HEK293 (cell line): Measurements from ENCODE around the gene FILIP1.

Source experiments
- CTCF ChIA-PET: fragments of 350-600 bp; formaldehyde crosslinking; extraction: SDS; loops from one replicate; lab custom pipeline; 2021; ENCODE audit warnings: antibody characterized with exemption; lab: Yijun Ruan, JAX
- POLR2A ChIA-PET: fragments of 300-600 bp; formaldehyde crosslinking; extraction: SDS; loops from one replicate; lab custom pipeline; 2020; ENCODE audit warnings: antibody characterized with exemption, inconsistent platforms; lab: Yijun Ruan, JAX
- H3K27ac ChIP-seq: fragments of 200-500 bp; sonication (Bioruptor generic); 2 replicates; pipeline ENCODE4 v1.5.1; 2014; ENCODE audit warnings: low read depth, low read length, control low read depth, inconsistent platforms; ENCODE audit errors: extremely low read depth
- H3K36me3 ChIP-seq, 2 experiments: fragments of 200-500 bp in 1 of 2; sonication (Bioruptor generic) in 1 of 2; 1 replicate in 1 of 2; 2 replicates in 1 of 2; pipeline ENCODE4 v1.5.1; 2014 to 2017; ENCODE audit warnings: inconsistent platforms in 2 of 2, low read length in 2 of 2; ENCODE audit not compliant: control insufficient read depth in 2 of 2, insufficient read depth in 1 of 2
- H3K4me1 ChIP-seq: fragments of 200-500 bp; sonication (Bioruptor generic); 2 replicates; pipeline ENCODE4 v1.5.1; 2014; ENCODE audit warnings: mild to moderate bottlenecking, low read length, inconsistent platforms; ENCODE audit not compliant: control insufficient read depth, insufficient read depth
- H3K4me3 ChIP-seq: 2 replicates; pipeline ENCODE4 v1.5.1; 2011; ENCODE audit warnings: low read depth, mild to moderate bottlenecking, control low read depth, low read length, moderate library complexity
- H3K9me3 ChIP-seq: fragments of 200-500 bp; sonication (Bioruptor generic); 2 replicates; pipeline ENCODE4 v1.5.1; 2014; ENCODE audit warnings: low read depth, low read length, inconsistent platforms; ENCODE audit not compliant: control insufficient read depth, insufficient read depth
- FEZF1 ChIP-seq: fragments of 450-650 bp; formaldehyde crosslinking; IDR thresholded peaks from 2 replicates; pipeline ENCODE4 v1.5.1; 2016; ENCODE audit warnings: missing biosample characterization, missing genetic modification characterization
- GFI1B ChIP-seq: fragments of 450-650 bp; formaldehyde crosslinking; IDR thresholded peaks from 2 replicates; pipeline ENCODE4 v1.5.1; 2016; ENCODE audit warnings: missing biosample characterization, missing genetic modification characterization
- ZBTB48 ChIP-seq: fragments of 450-650 bp; formaldehyde crosslinking; IDR thresholded peaks from 2 replicates; pipeline ENCODE4 v1.5.1; 2016; ENCODE audit warnings: missing biosample characterization, missing genetic modification characterization
- ZNF391 ChIP-seq: fragments of 450-650 bp; formaldehyde crosslinking; IDR thresholded peaks from 2 replicates; pipeline ENCODE4 v1.5.1; 2016; ENCODE audit warnings: low read depth, missing biosample characterization, missing genetic modification characterization, borderline replicate concordance
- ZNF433 ChIP-seq: fragments of 450-650 bp; formaldehyde crosslinking; IDR thresholded peaks from 2 replicates; pipeline ENCODE4 v1.5.1; 2016; ENCODE audit warnings: missing biosample characterization, missing genetic modification characterization, low read depth
- ZNF48 ChIP-seq: fragments of 450-650 bp; formaldehyde crosslinking; IDR thresholded peaks from 2 replicates; pipeline ENCODE4 v1.5.1; 2016; ENCODE audit warnings: missing biosample characterization, missing genetic modification characterization
- ZNF544 ChIP-seq: fragments of 450-650 bp; formaldehyde crosslinking; IDR thresholded peaks from 2 replicates; pipeline ENCODE4 v1.5.0; 2017; ENCODE audit warnings: missing biosample characterization, missing genetic modification characterization
- ZNF664 ChIP-seq: fragments of 450-650 bp; formaldehyde crosslinking; IDR thresholded peaks from 2 replicates; pipeline ENCODE4 v1.5.1; 2016; ENCODE audit warnings: missing biosample characterization, missing genetic modification characterization
- TF ChIP-seq, protein P1 (sequence below): fragments of 450-650 bp; formaldehyde crosslinking; IDR thresholded peaks from 2 replicates; pipeline ENCODE4 v1.5.1; 2016; ENCODE audit warnings: missing biosample characterization, missing genetic modification characterization, low read depth
- TF ChIP-seq, protein P2 (sequence below): IDR thresholded peaks from 2 replicates; pipeline ENCODE4 v1.6.1; 2011; ENCODE audit warnings: mild to moderate bottlenecking, low read depth, low read length, borderline replicate concordance
- TF ChIP-seq, protein P3 (sequence below): fragments of 450-650 bp; formaldehyde crosslinking; IDR thresholded peaks from 2 replicates; pipeline ENCODE4 v1.5.1; 2016; ENCODE audit warnings: missing biosample characterization, missing genetic modification characterization
- TF ChIP-seq, protein P4 (sequence below): fragments of 450-650 bp; formaldehyde crosslinking; IDR thresholded peaks from 2 replicates; pipeline ENCODE4 v1.5.1; 2016; ENCODE audit warnings: missing biosample characterization, missing genetic modification characterization
- TF ChIP-seq, protein P5 (sequence below): fragments of 450-650 bp; formaldehyde crosslinking; IDR thresholded peaks from 2 replicates; pipeline ENCODE4 v1.5.1; 2016; ENCODE audit warnings: missing biosample characterization, missing genetic modification characterization
- TF ChIP-seq, protein P6 (sequence below): fragments of 450-650 bp; formaldehyde crosslinking; IDR thresholded peaks from 2 replicates; pipeline ENCODE4 v1.5.1; 2016; ENCODE audit warnings: missing biosample characterization, missing genetic modification characterization
- TF ChIP-seq, protein P7 (sequence below): fragments of 450-650 bp; formaldehyde crosslinking; IDR thresholded peaks from 2 replicates; pipeline ENCODE4 v1.5.1; 2017; ENCODE audit warnings: missing biosample characterization, missing genetic modification characterization
- TF ChIP-seq, protein P8 (sequence below): fragments of 450-650 bp; formaldehyde crosslinking; IDR thresholded peaks from 2 replicates; pipeline ENCODE4 v1.5.1; 2016; ENCODE audit warnings: missing biosample characterization, missing genetic modification characterization
- TF ChIP-seq, protein P9 (sequence below): fragments of 450-650 bp; formaldehyde crosslinking; IDR thresholded peaks from 2 replicates; pipeline ENCODE4 v1.5.1; 2017; ENCODE audit warnings: missing biosample characterization, mild to moderate bottlenecking, missing genetic modification characterization, moderate library complexity

The FILIP1 gene

DNA sequence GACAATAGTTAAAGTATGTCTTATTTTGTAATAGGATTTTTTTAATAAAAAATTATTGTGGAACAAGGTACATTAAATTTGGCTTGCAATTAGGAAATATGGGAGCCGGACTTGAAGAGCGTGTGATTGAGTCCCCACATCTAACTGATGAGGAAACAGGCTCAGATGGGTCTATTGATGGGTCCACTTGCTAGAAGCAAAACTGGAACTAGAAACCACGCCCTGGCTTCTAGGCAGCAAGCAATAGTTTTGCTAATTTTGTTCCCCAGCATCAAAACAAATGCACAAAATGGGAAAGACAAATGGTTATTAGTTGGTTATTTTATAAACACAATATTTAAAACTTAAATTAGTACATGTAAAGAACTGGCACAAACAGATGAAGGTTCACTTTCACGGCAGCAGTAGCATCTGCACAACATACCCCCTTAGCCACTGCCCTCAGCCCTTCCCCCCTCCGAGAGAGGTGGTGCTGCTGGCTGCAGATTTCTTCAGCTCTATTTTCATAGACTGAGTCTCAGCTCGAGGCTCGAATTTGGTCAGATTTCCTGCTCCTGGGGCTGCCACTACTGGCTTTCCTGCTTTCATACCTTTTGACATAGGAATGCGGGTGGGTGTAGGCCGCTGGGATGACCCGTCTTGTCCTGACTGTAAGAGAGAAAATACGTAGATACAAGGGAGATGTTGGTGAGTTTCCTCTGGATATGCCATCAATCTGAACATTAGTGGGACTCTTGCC, 185.2 kb downstream of the FILIP1 start:
- Histone ChIP-seq H3K9me3 (no peaks in the 10 kb centered on the region), H3K36me3 (no peaks in the 10 kb centered on the region), H3K27ac (no peak overlapping the region), H3K4me3 (no peak overlapping the region), H3K4me1 (no peaks in the 10 kb centered on the region)
- ChIA-PET CTCF (interaction anchor here (1.1 to 1.3 kb wide), 3 partner anchors 9 to 196 kb away, joined by 3 to 5 read pairs (median 4); no protein-coding TSS in a partner anchor), POLR2A (no interaction called here)
- no peak for TF ChIP-seq ZNF48 (tag by site-specific recombination)
- TF ChIP-seq, protein P1, sequence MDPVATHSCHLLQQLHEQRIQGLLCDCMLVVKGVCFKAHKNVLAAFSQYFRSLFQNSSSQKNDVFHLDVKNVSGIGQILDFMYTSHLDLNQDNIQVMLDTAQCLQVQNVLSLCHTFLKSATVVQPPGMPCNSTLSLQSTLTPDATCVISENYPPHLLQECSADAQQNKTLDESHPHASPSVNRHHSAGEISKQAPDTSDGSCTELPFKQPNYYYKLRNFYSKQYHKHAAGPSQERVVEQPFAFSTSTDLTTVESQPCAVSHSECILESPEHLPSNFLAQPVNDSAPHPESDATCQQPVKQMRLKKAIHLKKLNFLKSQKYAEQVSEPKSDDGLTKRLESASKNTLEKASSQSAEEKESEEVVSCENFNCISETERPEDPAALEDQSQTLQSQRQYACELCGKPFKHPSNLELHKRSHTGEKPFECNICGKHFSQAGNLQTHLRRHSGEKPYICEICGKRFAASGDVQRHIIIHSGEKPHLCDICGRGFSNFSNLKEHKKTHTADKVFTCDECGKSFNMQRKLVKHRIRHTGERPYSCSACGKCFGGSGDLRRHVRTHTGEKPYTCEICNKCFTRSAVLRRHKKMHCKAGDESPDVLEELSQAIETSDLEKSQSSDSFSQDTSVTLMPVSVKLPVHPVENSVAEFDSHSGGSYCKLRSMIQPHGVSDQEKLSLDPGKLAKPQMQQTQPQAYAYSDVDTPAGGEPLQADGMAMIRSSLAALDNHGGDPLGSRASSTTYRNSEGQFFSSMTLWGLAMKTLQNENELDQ: no peak
- TF ChIP-seq, protein P2, sequence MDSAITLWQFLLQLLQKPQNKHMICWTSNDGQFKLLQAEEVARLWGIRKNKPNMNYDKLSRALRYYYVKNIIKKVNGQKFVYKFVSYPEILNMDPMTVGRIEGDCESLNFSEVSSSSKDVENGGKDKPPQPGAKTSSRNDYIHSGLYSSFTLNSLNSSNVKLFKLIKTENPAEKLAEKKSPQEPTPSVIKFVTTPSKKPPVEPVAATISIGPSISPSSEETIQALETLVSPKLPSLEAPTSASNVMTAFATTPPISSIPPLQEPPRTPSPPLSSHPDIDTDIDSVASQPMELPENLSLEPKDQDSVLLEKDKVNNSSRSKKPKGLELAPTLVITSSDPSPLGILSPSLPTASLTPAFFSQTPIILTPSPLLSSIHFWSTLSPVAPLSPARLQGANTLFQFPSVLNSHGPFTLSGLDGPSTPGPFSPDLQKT: no peak
- TF ChIP-seq, protein P3, sequence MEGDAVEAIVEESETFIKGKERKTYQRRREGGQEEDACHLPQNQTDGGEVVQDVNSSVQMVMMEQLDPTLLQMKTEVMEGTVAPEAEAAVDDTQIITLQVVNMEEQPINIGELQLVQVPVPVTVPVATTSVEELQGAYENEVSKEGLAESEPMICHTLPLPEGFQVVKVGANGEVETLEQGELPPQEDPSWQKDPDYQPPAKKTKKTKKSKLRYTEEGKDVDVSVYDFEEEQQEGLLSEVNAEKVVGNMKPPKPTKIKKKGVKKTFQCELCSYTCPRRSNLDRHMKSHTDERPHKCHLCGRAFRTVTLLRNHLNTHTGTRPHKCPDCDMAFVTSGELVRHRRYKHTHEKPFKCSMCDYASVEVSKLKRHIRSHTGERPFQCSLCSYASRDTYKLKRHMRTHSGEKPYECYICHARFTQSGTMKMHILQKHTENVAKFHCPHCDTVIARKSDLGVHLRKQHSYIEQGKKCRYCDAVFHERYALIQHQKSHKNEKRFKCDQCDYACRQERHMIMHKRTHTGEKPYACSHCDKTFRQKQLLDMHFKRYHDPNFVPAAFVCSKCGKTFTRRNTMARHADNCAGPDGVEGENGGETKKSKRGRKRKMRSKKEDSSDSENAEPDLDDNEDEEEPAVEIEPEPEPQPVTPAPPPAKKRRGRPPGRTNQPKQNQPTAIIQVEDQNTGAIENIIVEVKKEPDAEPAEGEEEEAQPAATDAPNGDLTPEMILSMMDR: no peak
- no peak for TF ChIP-seq ZNF433 (tag by site-specific recombination)
- TF ChIP-seq, protein P4, sequence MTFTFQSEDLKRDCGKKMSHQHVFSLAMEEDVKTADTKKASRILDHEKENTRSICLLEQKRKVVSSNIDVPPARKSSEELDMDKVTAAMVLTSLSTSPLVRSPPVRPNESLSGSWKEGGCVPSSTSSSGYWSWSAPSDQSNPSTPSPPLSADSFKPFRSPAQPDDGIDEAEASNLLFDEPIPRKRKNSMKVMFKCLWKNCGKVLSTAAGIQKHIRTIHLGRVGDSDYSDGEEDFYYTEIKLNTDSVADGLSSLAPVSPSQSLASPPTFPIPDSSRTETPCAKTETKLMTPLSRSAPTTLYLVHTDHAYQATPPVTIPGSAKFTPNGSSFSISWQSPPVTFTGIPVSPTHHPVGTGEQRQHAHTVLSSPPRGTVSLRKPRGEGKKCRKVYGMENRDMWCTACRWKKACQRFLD (tag by site-specific recombination): no peak
- TF ChIP-seq, protein P5, sequence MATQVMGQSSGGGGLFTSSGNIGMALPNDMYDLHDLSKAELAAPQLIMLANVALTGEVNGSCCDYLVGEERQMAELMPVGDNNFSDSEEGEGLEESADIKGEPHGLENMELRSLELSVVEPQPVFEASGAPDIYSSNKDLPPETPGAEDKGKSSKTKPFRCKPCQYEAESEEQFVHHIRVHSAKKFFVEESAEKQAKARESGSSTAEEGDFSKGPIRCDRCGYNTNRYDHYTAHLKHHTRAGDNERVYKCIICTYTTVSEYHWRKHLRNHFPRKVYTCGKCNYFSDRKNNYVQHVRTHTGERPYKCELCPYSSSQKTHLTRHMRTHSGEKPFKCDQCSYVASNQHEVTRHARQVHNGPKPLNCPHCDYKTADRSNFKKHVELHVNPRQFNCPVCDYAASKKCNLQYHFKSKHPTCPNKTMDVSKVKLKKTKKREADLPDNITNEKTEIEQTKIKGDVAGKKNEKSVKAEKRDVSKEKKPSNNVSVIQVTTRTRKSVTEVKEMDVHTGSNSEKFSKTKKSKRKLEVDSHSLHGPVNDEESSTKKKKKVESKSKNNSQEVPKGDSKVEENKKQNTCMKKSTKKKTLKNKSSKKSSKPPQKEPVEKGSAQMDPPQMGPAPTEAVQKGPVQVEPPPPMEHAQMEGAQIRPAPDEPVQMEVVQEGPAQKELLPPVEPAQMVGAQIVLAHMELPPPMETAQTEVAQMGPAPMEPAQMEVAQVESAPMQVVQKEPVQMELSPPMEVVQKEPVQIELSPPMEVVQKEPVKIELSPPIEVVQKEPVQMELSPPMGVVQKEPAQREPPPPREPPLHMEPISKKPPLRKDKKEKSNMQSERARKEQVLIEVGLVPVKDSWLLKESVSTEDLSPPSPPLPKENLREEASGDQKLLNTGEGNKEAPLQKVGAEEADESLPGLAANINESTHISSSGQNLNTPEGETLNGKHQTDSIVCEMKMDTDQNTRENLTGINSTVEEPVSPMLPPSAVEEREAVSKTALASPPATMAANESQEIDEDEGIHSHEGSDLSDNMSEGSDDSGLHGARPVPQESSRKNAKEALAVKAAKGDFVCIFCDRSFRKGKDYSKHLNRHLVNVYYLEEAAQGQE (tag by site-specific recombination): no peak
- TF ChIP-seq, protein P6, sequence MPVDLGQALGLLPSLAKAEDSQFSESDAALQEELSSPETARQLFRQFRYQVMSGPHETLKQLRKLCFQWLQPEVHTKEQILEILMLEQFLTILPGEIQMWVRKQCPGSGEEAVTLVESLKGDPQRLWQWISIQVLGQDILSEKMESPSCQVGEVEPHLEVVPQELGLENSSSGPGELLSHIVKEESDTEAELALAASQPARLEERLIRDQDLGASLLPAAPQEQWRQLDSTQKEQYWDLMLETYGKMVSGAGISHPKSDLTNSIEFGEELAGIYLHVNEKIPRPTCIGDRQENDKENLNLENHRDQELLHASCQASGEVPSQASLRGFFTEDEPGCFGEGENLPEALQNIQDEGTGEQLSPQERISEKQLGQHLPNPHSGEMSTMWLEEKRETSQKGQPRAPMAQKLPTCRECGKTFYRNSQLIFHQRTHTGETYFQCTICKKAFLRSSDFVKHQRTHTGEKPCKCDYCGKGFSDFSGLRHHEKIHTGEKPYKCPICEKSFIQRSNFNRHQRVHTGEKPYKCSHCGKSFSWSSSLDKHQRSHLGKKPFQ (tag by site-specific recombination): no peak
- no peak for TF ChIP-seq ZBTB48 (tag by site-specific recombination)
- TF ChIP-seq, protein P7, sequence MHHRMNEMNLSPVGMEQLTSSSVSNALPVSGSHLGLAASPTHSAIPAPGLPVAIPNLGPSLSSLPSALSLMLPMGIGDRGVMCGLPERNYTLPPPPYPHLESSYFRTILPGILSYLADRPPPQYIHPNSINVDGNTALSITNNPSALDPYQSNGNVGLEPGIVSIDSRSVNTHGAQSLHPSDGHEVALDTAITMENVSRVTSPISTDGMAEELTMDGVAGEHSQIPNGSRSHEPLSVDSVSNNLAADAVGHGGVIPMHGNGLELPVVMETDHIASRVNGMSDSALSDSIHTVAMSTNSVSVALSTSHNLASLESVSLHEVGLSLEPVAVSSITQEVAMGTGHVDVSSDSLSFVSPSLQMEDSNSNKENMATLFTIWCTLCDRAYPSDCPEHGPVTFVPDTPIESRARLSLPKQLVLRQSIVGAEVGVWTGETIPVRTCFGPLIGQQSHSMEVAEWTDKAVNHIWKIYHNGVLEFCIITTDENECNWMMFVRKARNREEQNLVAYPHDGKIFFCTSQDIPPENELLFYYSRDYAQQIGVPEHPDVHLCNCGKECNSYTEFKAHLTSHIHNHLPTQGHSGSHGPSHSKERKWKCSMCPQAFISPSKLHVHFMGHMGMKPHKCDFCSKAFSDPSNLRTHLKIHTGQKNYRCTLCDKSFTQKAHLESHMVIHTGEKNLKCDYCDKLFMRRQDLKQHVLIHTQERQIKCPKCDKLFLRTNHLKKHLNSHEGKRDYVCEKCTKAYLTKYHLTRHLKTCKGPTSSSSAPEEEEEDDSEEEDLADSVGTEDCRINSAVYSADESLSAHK (tag by site-specific recombination): no peak
- TF ChIP-seq, protein P8, sequence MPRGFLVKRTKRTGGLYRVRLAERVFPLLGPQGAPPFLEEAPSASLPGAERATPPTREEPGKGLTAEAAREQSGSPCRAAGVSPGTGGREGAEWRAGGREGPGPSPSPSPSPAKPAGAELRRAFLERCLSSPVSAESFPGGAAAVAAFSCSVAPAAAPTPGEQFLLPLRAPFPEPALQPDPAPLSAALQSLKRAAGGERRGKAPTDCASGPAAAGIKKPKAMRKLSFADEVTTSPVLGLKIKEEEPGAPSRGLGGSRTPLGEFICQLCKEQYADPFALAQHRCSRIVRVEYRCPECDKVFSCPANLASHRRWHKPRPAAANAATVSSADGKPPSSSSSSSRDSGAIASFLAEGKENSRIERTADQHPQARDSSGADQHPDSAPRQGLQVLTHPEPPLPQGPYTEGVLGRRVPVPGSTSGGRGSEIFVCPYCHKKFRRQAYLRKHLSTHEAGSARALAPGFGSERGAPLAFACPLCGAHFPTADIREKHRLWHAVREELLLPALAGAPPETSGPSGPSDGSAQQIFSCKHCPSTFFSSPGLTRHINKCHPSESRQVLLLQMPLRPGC (tag by site-specific recombination): no peak
- TF ChIP-seq ZNF391 (tag by site-specific recombination): no peak
- TF ChIP-seq FEZF1: no peak
- no peak for TF ChIP-seq ZNF544 (tag by site-specific recombination)
- TF ChIP-seq ZNF664 (tag by site-specific recombination): no peak
- TF ChIP-seq, protein P9, sequence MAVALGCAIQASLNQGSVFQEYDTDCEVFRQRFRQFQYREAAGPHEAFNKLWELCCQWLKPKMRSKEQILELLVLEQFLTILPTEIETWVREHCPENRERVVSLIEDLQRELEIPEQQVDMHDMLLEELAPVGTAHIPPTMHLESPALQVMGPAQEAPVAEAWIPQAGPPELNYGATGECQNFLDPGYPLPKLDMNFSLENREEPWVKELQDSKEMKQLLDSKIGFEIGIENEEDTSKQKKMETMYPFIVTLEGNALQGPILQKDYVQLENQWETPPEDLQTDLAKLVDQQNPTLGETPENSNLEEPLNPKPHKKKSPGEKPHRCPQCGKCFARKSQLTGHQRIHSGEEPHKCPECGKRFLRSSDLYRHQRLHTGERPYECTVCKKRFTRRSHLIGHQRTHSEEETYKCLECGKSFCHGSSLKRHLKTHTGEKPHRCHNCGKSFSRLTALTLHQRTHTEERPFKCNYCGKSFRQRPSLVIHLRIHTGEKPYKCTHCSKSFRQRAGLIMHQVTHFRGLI (tag by site-specific recombination): no peak
- no peak for TF ChIP-seq GFI1B (tag by site-specific recombination)
